IPS-NIHi7 (cell line): Measurements from ENCODE around the gene GDF7.

Source experiments
- DNase-seq: peaks from one replicate; pipeline ENCODE4 v3.0.0; 2012; ENCODE audit warnings: mixed read lengths; ENCODE audit errors: extremely low spot score

Gene GDF7

GRCh38 chr2:20674309-20674965 lies 7.5 kb downstream of the GDF7 start:
- no peak for DNase-seq

GRCh38 chr2:20674974-20675679 lies 8.2 kb downstream of the GDF7 start:
- no peak for DNase-seq

- DNase-seq, result peak; percentile 57
Observed at GRCh38 chr2:20675701-20676352, 8.9 kb downstream of the GDF7 start.

DNA sequence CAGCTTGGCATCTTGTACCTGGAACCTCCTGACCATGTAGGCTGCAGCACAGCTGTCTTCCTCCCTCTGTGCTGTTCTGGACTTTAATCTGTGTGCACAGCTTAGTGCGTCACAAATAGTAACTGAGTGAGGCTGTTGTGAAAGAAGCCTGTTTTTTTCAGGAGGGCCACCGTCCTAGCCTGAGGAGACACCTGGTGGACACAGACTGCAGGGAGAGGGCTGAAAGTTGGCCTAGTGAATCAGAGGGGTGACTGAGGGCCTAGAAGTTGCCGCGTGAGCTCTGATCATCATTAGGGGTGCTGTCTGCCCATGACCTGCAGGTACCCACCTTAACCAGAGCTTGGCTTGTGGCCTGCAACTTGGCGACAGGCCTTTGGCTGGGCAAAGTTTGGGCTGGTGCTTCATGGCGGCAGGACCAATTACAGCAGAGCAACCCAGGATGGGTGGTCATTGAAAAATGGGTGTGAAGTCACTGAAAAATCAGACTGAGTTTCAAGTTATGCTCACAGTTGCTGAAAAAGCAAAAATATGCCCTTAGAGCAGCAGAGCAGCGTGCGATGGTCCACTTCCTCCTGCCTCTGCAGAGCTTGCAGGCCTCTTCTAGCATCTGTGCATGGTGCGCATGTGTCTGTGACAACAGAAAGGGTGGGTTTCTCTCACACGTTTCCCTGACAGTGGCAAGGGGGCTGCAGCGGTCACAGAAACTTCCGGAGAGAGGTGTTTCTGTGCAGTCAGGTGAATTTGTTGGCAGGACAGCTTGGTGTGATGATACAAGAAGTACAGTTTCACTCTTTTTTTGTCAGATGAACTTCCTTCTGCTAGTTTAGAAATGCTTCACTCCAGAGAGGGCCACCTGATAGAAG lies 9.6 kb downstream of the GDF7 start:
- peak; percentile 35 for DNase-seq

- peak; percentile 45 for DNase-seq
Observed at GRCh38 chr2:20677301-20678085, 10.5 kb downstream of the GDF7 start.

- DNase-seq, result no peak
Observed at GRCh38 chr2:20678086-20678395, 11.1 kb downstream of the GDF7 start.

GRCh38 chr2:20678780-20679179 lies 11.8 kb downstream of the GDF7 start:
- no peak for DNase-seq

GRCh38 chr2:20680744-20681375 lies 13.9 kb downstream of the GDF7 start:
- no peak for DNase-seq

- DNase-seq, result peak; percentile 68
Observed at GRCh38 chr2:20682167-20682920, 15.4 kb downstream of the GDF7 start.

DNA sequence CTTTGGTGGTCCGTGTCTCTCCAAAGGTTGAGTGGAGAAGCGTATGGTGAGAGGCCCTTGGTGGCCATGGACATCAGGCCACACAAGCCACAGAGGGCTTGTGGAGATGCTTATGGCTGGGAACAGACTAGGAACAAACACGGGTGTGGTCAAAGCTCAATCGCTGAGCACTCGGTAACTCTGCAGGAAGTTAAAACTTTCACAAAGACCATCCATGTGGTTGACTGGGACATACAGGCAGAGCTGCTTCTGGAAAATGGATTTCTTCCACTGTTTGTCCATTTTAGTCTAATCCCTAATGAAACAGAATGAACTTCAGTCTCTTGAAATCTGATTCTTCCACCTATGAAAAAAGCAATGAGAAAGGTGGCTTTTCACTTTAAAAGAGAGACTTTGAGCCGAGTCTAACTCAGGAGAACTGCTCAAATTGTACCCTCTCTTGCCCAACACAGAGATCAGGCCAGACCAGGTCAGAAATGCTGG lies 17.7 kb downstream of the GDF7 start:
- DNase-seq, result no peak

DNA sequence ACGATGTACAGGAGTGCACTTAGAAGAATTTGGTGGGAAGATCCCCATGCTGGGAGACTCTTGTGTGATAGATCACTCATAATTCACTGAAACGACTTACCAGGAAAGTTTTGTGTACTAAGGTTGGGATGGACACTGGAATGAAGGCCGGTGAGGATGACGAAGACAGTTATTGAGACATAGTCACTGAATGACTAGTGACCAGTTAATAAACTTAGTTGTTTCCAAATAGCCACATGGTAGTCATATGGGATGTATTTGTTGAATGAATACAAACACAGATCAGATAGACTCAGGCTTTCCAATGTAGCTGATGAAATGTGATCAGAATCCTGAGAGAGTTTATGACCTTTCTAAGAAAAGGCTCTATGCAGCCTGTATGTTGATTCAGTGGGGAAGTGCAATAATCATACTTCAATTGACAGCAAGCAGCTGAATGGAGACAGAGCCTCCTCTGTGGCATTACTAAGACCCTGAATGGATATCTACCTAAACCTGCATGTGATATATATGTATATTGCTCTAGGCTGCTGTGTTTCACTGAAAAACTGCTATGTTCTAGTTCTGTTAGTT lies 20.4 kb downstream of the GDF7 start:
- DNase-seq, result no peak

DNA sequence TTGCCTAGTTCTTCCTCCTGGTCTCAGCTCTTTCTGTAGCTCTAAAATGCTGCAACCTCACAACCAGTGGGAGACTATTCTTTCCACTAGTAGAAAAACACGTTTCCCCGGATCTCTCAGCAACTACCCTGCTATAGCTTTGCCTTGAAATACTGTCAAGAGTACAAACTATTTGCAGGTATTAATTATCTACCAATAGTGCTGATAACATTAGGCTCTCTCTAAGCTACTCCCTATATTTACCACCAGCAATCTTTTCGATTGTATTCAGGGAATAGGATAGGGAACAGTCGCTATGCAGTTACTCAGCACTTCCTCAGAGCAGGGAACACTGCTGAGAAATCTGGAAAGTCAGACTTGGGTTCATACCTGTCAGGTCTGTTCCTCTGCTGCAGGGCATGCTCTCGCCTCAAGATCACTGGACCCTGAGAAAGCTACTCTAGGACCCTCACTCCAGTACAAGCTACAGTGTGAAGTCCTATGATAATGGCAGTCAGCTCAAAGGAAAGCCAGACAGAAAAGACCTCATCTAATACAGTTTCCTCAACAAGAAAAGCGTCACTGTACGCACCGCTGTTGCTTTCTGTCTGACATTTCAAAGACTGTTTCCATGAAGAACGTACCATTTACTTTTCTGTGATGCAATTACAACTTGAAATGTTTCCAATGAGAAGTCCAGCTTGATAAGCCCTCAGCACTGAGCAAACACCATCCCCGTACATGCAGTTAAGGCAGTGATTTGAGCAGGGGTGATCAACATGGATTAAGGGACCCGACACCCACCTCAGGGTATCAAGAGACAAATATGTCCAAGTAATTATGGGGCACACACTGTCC lies 22.7 kb downstream of the GDF7 start:
- no peak for DNase-seq

GRCh38 chr2:20691076-20691734 lies 24.3 kb downstream of the GDF7 start:
- DNase-seq, result no peak

GRCh38 chr2:20692081-20692480 lies 25.1 kb downstream of the GDF7 start:
- no peak for DNase-seq

DNA sequence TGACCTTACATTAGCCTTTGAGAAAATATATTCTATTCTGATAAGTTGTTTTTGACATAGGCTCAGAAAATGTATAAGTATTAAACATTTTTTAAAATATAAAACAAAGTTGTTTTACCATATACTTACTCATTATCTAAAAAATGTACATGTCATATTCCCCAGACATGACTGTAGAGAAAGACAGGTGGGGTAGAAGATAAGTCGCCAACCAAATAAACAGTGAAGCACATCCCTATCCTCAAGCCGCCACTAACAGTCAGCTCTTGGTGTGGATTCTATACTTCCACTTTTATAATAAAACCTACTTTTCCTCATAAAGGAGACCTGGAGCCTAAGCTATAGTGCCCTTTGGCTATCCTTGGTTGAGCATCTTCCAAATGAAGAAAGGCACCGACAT lies 26.4 kb downstream of the GDF7 start:
- no peak for DNase-seq

DNA sequence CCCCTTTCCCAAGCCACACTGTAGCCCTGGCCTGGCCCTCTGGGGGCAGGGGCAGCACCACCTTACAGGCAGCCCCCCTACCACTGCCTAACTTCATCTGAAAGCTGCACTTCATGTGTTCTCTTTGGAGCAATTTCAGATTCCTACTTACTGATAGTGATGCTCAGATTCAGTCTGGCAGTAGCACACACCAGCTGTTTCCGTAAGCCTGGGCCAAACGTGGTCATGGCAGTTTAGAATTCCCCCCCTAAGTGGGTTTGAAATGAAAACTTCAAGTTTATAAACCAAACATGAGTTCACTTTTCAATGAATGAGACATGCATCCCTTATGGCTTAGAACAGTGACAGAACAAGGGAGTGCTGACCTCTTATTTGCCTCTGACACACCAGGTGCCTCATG lies 29.4 kb downstream of the GDF7 start:
- DNase-seq, result no peak

DNA sequence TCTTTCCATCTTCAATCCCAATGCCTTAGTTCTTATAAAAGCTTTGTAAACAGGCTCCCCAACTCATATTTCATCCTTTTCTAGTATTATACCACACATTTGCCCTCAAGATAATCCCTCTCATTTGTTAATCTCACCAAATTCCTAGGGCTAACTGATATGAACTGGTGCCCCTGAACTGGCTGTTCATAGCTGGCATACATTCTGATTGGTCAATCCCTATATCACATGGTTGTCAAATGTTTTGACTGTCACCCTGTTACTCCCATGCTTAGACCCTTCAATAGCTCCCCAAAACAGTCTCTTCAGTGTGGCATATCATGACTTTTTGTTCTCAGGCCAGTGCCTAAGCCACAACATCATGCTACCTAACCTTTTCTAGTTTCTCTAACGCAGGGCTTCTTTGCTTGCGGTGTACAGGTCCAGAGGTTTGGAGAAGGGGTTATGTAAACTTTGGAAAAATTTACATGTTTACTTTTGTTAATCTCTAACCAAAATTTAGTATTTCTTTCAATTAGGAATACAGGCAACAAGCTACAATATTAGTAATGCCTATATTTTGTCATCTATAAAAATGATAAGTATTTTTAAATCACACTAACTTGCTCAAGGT lies 30.5 kb downstream of the GDF7 start:
- DNase-seq, result no peak
